ENCODE measurements around the gene SSR1.
"Not testable (repeated sequence)": the region's sequence is repeated elsewhere in the genome, so short reads cannot be mapped to it uniquely, and the experiment has no call there.

The SSR1 gene

GRCh38 chr6:7312616-7313504, at the start of gene SSR1:
Gene SSR1, minus strand, starts transcription at chr6:7313199. Its CDS starts 79 bp downstream, at chr6:7313120.
- Histone ChIP-seq H3K4me3 (ENCODE audit: low read depth in 1 of 5, low read length in 5 of 5) (peak within 1 kb of the TSS; percentile 90 to 97 (median 95)), H3K4me1 (ENCODE audit: control insufficient read depth in 5 of 5, insufficient read depth in 5 of 5, low read length in 5 of 5) (peaks cover 5 to 39% (median 24%) of the 10 kb centered on the region in 5 donors), H3K9ac (ENCODE audit: low read length in 5 of 5) (peak within 1 kb of the TSS; percentile 72 to 95 (median 93)), H3K36me3 (ENCODE audit: control insufficient read depth in 5 of 5, insufficient read depth in 5 of 5, low read length in 5 of 5) (peaks cover 13 to 17% (median 15%) of the 10 kb centered on the region in 5 donors), H3K27ac (ENCODE audit: low read depth, low read length) (peak within 1 kb of the TSS; percentile 90), H3K9me3 (ENCODE audit: control insufficient read depth in 5 of 5, low read length in 5 of 5) (no peaks in the 10 kb centered on the region), H3K27me3 (ENCODE audit: control insufficient read depth in 5 of 5, insufficient read depth in 4 of 5, low read length in 5 of 5) (no peaks in the 10 kb centered on the region)

- H3K36me3 ChIP-seq (ENCODE audit: control insufficient read depth in 5 of 5, insufficient read depth in 5 of 5, low read length in 5 of 5); H3K27ac ChIP-seq (ENCODE audit: low read depth, low read length); H3K4me1 ChIP-seq (ENCODE audit: control insufficient read depth in 5 of 5, insufficient read depth in 5 of 5, low read length in 5 of 5); H3K9ac ChIP-seq (ENCODE audit: low read length in 5 of 5); H3K4me3 ChIP-seq (ENCODE audit: low read depth in 1 of 5, low read length in 5 of 5); H3K9me3 ChIP-seq (ENCODE audit: control insufficient read depth in 5 of 5, low read length in 5 of 5); H3K27me3 ChIP-seq (ENCODE audit: control insufficient read depth in 5 of 5, insufficient read depth in 4 of 5, low read length in 5 of 5): not testable (repeated sequence)
Measured at GRCh38 chr6:7351916-7352315, 38.9 kb upstream of the SSR1 start.

DNA sequence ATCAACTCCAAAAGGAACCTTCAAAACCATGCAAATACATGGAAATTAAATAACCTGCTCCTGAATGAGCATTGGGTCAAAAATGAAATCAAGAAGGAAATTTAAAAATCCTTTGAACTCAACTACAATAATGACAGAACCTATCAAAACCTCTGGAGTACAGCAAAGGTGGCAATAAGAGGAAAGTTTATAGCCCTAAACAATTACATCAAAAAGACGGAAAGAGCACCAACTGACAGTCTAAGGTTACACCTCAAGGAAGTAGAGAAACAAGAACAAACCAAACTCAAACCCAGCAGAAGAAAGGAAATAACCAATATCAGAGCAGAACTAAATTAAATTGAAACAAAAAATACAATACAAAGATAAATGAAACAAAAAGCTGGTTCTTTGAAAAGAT, 37.6 kb upstream of the SSR1 start:
- H3K4me3 ChIP-seq (ENCODE audit: low read depth in 1 of 5, low read length in 5 of 5); H3K27ac ChIP-seq (ENCODE audit: low read depth, low read length); H3K27me3 ChIP-seq (ENCODE audit: control insufficient read depth in 5 of 5, insufficient read depth in 4 of 5, low read length in 5 of 5); H3K9me3 ChIP-seq (ENCODE audit: control insufficient read depth in 5 of 5, low read length in 5 of 5); H3K4me1 ChIP-seq (ENCODE audit: control insufficient read depth in 5 of 5, insufficient read depth in 5 of 5, low read length in 5 of 5); H3K9ac ChIP-seq (ENCODE audit: low read length in 5 of 5); H3K36me3 ChIP-seq (ENCODE audit: control insufficient read depth in 5 of 5, insufficient read depth in 5 of 5, low read length in 5 of 5): not testable (repeated sequence)

- not testable (repeated sequence) for H3K27me3 ChIP-seq (ENCODE audit: control insufficient read depth in 5 of 5, insufficient read depth in 4 of 5, low read length in 5 of 5); H3K27ac ChIP-seq (ENCODE audit: low read depth, low read length)
Measured at GRCh38 chr6:7347551-7347997, 34.6 kb upstream of the SSR1 start.

DNA sequence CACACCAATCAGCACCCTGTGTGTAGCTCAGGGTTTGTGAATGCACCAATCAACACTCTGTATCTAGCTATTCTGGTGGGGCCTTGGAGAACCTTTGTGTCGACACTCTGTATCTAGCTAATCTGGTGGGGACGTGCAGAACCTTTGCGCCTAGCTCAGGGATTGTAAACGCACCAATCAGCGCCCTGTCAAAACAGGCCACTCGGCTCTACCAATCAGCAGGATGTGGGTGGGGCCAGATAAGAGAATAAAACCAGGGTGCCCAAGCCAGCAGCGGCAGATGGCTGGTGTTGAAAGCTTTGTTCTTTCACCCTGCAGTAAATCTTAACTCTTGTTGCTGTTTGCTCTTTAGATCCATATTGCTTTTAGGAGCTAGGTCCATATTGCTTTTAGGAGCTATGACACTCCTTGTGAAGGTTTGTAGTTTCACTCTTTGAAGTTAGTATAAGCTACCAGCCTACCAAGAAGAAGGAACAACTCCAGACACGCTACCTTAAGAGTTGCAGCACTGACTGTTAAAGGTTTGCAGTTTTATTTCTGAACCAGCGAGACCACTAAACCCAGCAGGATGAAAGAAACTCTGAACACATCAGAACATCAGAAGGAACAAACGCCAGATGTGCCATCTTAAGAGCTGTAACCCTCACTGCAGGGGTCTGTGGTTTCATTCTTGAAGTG, 31.9 kb upstream of the SSR1 start:
- not testable (repeated sequence) for H3K4me3 ChIP-seq (ENCODE audit: low read depth in 1 of 5, low read length in 5 of 5); H3K9ac ChIP-seq (ENCODE audit: low read length in 5 of 5); H3K4me1 ChIP-seq (ENCODE audit: control insufficient read depth in 5 of 5, insufficient read depth in 5 of 5, low read length in 5 of 5); H3K27ac ChIP-seq (ENCODE audit: low read depth, low read length); H3K36me3 ChIP-seq (ENCODE audit: control insufficient read depth in 5 of 5, insufficient read depth in 5 of 5, low read length in 5 of 5); H3K27me3 ChIP-seq (ENCODE audit: control insufficient read depth in 5 of 5, insufficient read depth in 4 of 5, low read length in 5 of 5); H3K9me3 ChIP-seq (ENCODE audit: control insufficient read depth in 5 of 5, low read length in 5 of 5)

More at GRCh38 chr6:7347551-7347997, 34.6 kb upstream of the SSR1 start:
- not testable (repeated sequence) for H3K9ac ChIP-seq (ENCODE audit: low read length in 5 of 5); H3K36me3 ChIP-seq (ENCODE audit: control insufficient read depth in 5 of 5, insufficient read depth in 5 of 5, low read length in 5 of 5); H3K4me1 ChIP-seq (ENCODE audit: control insufficient read depth in 5 of 5, insufficient read depth in 5 of 5, low read length in 5 of 5); H3K9me3 ChIP-seq (ENCODE audit: control insufficient read depth in 5 of 5, low read length in 5 of 5); H3K4me3 ChIP-seq (ENCODE audit: low read depth in 1 of 5, low read length in 5 of 5)

GRCh38 chr6:7343546-7344475, 30.8 kb upstream of the SSR1 start:
- Histone ChIP-seq H3K27ac (ENCODE audit: low read depth, low read length) (no peak overlapping the region), H3K9ac (ENCODE audit: low read length in 5 of 5) (no peak overlapping the region), H3K4me3 (ENCODE audit: low read depth in 1 of 5, low read length in 5 of 5) (no peak overlapping the region), H3K27me3 (ENCODE audit: control insufficient read depth in 5 of 5, insufficient read depth in 4 of 5, low read length in 5 of 5) (peaks cover 0 to 2% (median 0%) of the 10 kb centered on the region in 5 donors), H3K4me1 (ENCODE audit: control insufficient read depth in 5 of 5, insufficient read depth in 5 of 5, low read length in 5 of 5) (no peaks in the 10 kb centered on the region), H3K36me3 (ENCODE audit: control insufficient read depth in 5 of 5, insufficient read depth in 5 of 5, low read length in 5 of 5) (no peaks in the 10 kb centered on the region), H3K9me3 (ENCODE audit: control insufficient read depth in 5 of 5, low read length in 5 of 5) (no peaks in the 10 kb centered on the region)

- Histone ChIP-seq H3K4me3 (ENCODE audit: low read depth in 1 of 5, low read length in 5 of 5) (no peak overlapping the region), H3K9me3 (ENCODE audit: control insufficient read depth in 5 of 5, low read length in 5 of 5) (no peaks in the 10 kb centered on the region), H3K36me3 (ENCODE audit: control insufficient read depth in 5 of 5, insufficient read depth in 5 of 5, low read length in 5 of 5) (no peaks in the 10 kb centered on the region), H3K27ac (ENCODE audit: low read depth, low read length) (no peak overlapping the region), H3K9ac (ENCODE audit: low read length in 5 of 5) (no peak overlapping the region), H3K4me1 (ENCODE audit: control insufficient read depth in 5 of 5, insufficient read depth in 5 of 5, low read length in 5 of 5) (no peaks in the 10 kb centered on the region), H3K27me3 (ENCODE audit: control insufficient read depth in 5 of 5, insufficient read depth in 4 of 5, low read length in 5 of 5) (peaks cover 0 to 2% (median 0%) of the 10 kb centered on the region in 5 donors)
Measured at GRCh38 chr6:7341989-7342742, 29.2 kb upstream of the SSR1 start.

GRCh38 chr6:7341271-7341670, 28.3 kb upstream of the SSR1 start:
- H3K4me3 ChIP-seq (ENCODE audit: low read depth in 1 of 5, low read length in 5 of 5): no peak overlapping the region
- peaks cover 0 to 2% (median 0%) of the 10 kb centered on the region in 5 donors for H3K27me3 ChIP-seq (ENCODE audit: control insufficient read depth in 5 of 5, insufficient read depth in 4 of 5, low read length in 5 of 5)
- H3K27ac ChIP-seq (ENCODE audit: low read depth, low read length): no peak overlapping the region
- H3K36me3 ChIP-seq (ENCODE audit: control insufficient read depth in 5 of 5, insufficient read depth in 5 of 5, low read length in 5 of 5): no peaks in the 10 kb centered on the region
- H3K9me3 ChIP-seq (ENCODE audit: control insufficient read depth in 5 of 5, low read length in 5 of 5): no peaks in the 10 kb centered on the region
- H3K9ac ChIP-seq (ENCODE audit: low read length in 5 of 5): no peak overlapping the region
- H3K4me1 ChIP-seq (ENCODE audit: control insufficient read depth in 5 of 5, insufficient read depth in 5 of 5, low read length in 5 of 5): no peaks in the 10 kb centered on the region

DNA sequence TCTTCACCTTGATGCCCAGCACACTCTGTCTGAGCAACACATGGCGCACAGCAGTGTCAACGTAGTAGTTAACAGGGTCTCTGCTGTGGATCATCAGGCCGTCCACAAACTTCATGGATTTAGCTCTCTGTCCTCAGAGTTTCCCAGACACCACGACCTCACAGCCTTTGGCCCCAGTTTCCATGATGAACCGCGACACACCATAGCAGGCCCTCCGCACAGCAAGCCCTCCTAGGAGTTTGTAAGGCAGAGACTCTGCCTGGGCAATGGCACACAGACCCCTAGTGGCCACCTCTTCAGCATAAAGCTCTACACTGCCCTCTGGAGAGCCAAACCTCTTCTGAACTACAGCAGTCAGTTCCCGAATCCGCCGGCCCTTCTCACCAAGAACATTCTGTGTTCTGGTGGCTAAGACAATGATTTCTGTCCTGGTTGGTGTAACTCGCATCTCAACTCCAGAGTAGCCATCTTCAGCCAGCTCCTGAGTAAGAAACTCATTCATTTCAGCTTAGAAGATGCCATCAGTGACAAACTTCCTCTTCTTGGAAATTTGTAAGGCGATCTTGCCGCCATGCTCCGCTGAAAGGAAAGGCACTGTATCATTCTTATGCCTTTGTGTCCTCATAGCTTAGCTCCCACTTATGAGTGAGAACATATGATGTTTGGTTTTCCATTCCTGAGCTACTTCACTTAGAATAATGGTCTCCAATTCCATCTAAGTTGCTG, 26.2 kb upstream of the SSR1 start:
- H3K27me3 ChIP-seq (ENCODE audit: control insufficient read depth in 5 of 5, insufficient read depth in 4 of 5, low read length in 5 of 5); H3K9me3 ChIP-seq (ENCODE audit: control insufficient read depth in 5 of 5, low read length in 5 of 5); H3K4me3 ChIP-seq (ENCODE audit: low read depth in 1 of 5, low read length in 5 of 5); H3K36me3 ChIP-seq (ENCODE audit: control insufficient read depth in 5 of 5, insufficient read depth in 5 of 5, low read length in 5 of 5); H3K4me1 ChIP-seq (ENCODE audit: control insufficient read depth in 5 of 5, insufficient read depth in 5 of 5, low read length in 5 of 5); H3K9ac ChIP-seq (ENCODE audit: low read length in 5 of 5); H3K27ac ChIP-seq (ENCODE audit: low read depth, low read length): not testable (repeated sequence)

Measured in subcutaneous abdominal adipose tissue (tissue), 5 donors.